Measurements from ENCODE around the gene NCOR1. TPM values are rescaled to one million over a fixed set of nuclear protein-coding genes. Genes with fewer than 3 reads are reported as not detected.

Gene NCOR1
- total and polyA plus RNA-seq, 2 experiments from 2014 or later, result 102 to 132 TPM

DNA sequence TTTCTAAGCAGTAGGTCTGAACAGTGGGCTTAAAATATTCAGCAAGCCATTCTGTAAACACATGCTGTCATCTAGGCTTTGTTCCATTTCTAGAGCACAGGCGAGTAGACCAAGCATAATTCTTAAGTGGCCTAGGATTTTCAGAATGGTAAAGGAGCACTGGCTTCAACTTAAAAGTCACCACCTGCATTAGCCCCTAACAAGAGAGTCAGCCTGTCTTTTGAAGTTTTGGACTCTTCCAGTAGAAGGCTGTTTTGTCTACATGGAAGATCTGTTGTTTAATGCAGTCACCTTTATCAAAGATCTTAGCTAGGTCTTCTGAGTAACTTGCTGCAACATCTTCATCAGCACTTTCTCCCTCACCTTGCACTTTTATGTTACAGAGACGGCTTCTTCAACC lies 179.1 kb downstream of the NCOR1 start (continued):
- no peak for TF ChIP-seq ZNF462 (CRISPR knock-in tag; IDR thresholded peaks at IDR 0.05)
- TF ChIP-seq NANOG (IDR thresholded peaks at IDR 0.05; ENCODE audit: borderline replicate concordance), result no peak
- TF ChIP-seq STAT1 (IDR thresholded peaks at IDR 0.05; ENCODE audit: unreplicated experiment), result no peak

- peak overlapping the region; percentile 53; the same call in 1 of the 2 replicates for H3K4me2 ChIP-seq
- H3K27me3 ChIP-seq (ENCODE audit: insufficient read depth), result no peaks in the 10 kb centered on the region
- no peaks in the 10 kb centered on the region for H4K20me1 ChIP-seq (replicated peaks; ENCODE audit: insufficient read depth)
- no peak overlapping the region for H3K4me3 ChIP-seq
- no peaks in the 10 kb centered on the region for H3K9me3 Mint-ChIP-seq
- H3K27ac ChIP-seq (ENCODE audit: low read depth), result 0 out of 2 replicates have a peak overlapping the region, but pooled peaks have one; percentile 6
- H2AFZ ChIP-seq, result no peak overlapping the region
- H3K36me3 Mint-ChIP-seq (ENCODE audit: low read depth), result peaks cover 88% of the 10 kb centered on the region
- ATAC-seq (no peak), DNase-seq (ENCODE audit: low spot score) (no peak)
- no peaks in the 10 kb centered on the region for H3F3A ChIP-seq (replicated peaks; ENCODE audit: low read depth)
- H3K79me2 ChIP-seq (replicated peaks; ENCODE audit: insufficient read depth), result no peaks in the 10 kb centered on the region; the same call in 1 of the 2 replicates
- peaks cover 3% of the 10 kb centered on the region for H3K27me3 Mint-ChIP-seq (ENCODE audit: insufficient read depth, low read depth, poor library complexity)
- peaks cover 3% of the 10 kb centered on the region; the same call in 2 of the 3 replicates for H3K4me1 Mint-ChIP-seq
- no peak overlapping the region for H3K4me3 Mint-ChIP-seq
- peaks cover 5% of the 10 kb centered on the region; the same call in 1 of the 2 replicates for H3K4me1 ChIP-seq (ENCODE audit: insufficient read depth)
- peaks cover 18% of the 10 kb centered on the region for H3K36me3 ChIP-seq (ENCODE audit: insufficient read depth)
- H3K27ac Mint-ChIP-seq, result peak overlapping the region; percentile 25
- no peaks in the 10 kb centered on the region for H3K9me2 ChIP-seq (ENCODE audit: insufficient read depth)
- TF ChIP-seq EZH2phosphoT487 (IDR thresholded peaks at IDR 0.05; ENCODE audit: unreplicated experiment) (no peak), ZNF114 (CRISPR knock-in tag; IDR thresholded peaks at IDR 0.05) (no peak), STAT1 (IDR thresholded peaks at IDR 0.05; ENCODE audit: unreplicated experiment) (no peak), JUNB (IDR thresholded peaks at IDR 0.05; ENCODE audit: unreplicated experiment) (no peak), EZH2 (IDR thresholded peaks at IDR 0.05; ENCODE audit: low read depth, unreplicated experiment) (no peak)
- TF ChIP-seq, protein P1, sequence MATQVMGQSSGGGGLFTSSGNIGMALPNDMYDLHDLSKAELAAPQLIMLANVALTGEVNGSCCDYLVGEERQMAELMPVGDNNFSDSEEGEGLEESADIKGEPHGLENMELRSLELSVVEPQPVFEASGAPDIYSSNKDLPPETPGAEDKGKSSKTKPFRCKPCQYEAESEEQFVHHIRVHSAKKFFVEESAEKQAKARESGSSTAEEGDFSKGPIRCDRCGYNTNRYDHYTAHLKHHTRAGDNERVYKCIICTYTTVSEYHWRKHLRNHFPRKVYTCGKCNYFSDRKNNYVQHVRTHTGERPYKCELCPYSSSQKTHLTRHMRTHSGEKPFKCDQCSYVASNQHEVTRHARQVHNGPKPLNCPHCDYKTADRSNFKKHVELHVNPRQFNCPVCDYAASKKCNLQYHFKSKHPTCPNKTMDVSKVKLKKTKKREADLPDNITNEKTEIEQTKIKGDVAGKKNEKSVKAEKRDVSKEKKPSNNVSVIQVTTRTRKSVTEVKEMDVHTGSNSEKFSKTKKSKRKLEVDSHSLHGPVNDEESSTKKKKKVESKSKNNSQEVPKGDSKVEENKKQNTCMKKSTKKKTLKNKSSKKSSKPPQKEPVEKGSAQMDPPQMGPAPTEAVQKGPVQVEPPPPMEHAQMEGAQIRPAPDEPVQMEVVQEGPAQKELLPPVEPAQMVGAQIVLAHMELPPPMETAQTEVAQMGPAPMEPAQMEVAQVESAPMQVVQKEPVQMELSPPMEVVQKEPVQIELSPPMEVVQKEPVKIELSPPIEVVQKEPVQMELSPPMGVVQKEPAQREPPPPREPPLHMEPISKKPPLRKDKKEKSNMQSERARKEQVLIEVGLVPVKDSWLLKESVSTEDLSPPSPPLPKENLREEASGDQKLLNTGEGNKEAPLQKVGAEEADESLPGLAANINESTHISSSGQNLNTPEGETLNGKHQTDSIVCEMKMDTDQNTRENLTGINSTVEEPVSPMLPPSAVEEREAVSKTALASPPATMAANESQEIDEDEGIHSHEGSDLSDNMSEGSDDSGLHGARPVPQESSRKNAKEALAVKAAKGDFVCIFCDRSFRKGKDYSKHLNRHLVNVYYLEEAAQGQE (IDR thresholded peaks at IDR 0.05; ENCODE audit: unreplicated experiment), result no peak
Measured at GRCh38 chr17:16033729-16034349, 181.5 kb downstream of the NCOR1 start.

Data from GM23338 (cell line).